ENCODE data around the gene DNM1L. TPM values are rescaled to one million over a fixed set of nuclear protein-coding genes. Genes with fewer than 3 reads are reported as not detected.

Gene DNM1L
- total RNA-seq, 1 experiment from 2014 or later, result 79.8 TPM

GRCh38 chr12:32714772-32715171 is 35.7 kb downstream of the DNM1L start:
- WGBS (ENCODE audit: extremely low coverage, insufficient read length, low lambda C conversion rate), result no CpG with 5 or more reads among the region's 4 CpGs
- DNase-seq, result no peak
- Histone ChIP-seq H3K79me2 (ENCODE audit: insufficient read depth, low read length) (no peaks in the 10 kb centered on the region), H2BK20ac (ENCODE audit: low read depth, low read length, poor library complexity, severe bottlenecking) (no peak overlapping the region), H4K91ac (ENCODE audit: insufficient read length, low read depth, low read length) (no peak overlapping the region), H2BK12ac (ENCODE audit: insufficient read length, low read depth, low read length) (no peak overlapping the region), H3K56ac (ENCODE audit: insufficient read length, low read depth, low read length) (no peak overlapping the region), H3K23ac (ENCODE audit: insufficient read length, low read depth, low read length) (no peak overlapping the region), H2BK5ac (ENCODE audit: insufficient read length, low read length) (no peak overlapping the region), H4K8ac (replicated peaks; ENCODE audit: insufficient read length, low read depth, low read length) (no peak overlapping the region), H4K5ac (ENCODE audit: insufficient read length, low read depth, low read length) (no peak overlapping the region), H3K4me2 (ENCODE audit: insufficient read depth, insufficient read length, low read length) (no peak overlapping the region), H3K14ac (ENCODE audit: insufficient read depth, low read length) (no peak overlapping the region), H3K9ac (ENCODE audit: extremely low read depth, insufficient read length, low read length) (no peak overlapping the region), H2BK15ac (ENCODE audit: low read depth, low read length) (no peak overlapping the region), H3K18ac (ENCODE audit: insufficient read length, low read depth, low read length) (no peak overlapping the region), H3K9me3 (ENCODE audit: control insufficient read depth, low read depth, low read length) (no peaks in the 10 kb centered on the region), H3K23me2 (ENCODE audit: insufficient read length, low read depth, low read length, poor library complexity, severe bottlenecking) (no peaks in the 10 kb centered on the region), H3T11ph (ENCODE audit: low read length) (no peak overlapping the region), H3K79me1 (ENCODE audit: insufficient read depth, low read depth, low read length, poor library complexity, severe bottlenecking) (no peaks in the 10 kb centered on the region), H2AFZ (ENCODE audit: low read length) (no peak overlapping the region), H3K27ac (ENCODE audit: insufficient read length, low read depth, low read length) (no peak overlapping the region), H3K27me3 (ENCODE audit: insufficient read depth, low read length) (no peaks in the 10 kb centered on the region), H4K20me1 (ENCODE audit: control insufficient read depth, insufficient read depth, insufficient read length) (no peaks in the 10 kb centered on the region), H2AK5ac (ENCODE audit: insufficient read length, low read length) (no peak overlapping the region), H2BK120ac (ENCODE audit: low read depth, low read length, poor library complexity, severe bottlenecking) (no peak overlapping the region), H3K4ac (ENCODE audit: low read depth, low read length) (no peak overlapping the region), H3K4me1 (ENCODE audit: insufficient read depth, low read length) (no peaks in the 10 kb centered on the region)
- no peak overlapping the region for H3K27ac Mint-ChIP-seq
- TF ChIP-seq CTCF (conservative IDR thresholded peaks at IDR 0.05), result no peak
- H3K4me1 Mint-ChIP-seq, result no peaks in the 10 kb centered on the region
- H3K36me3 Mint-ChIP-seq (ENCODE audit: insufficient read depth in 1 of 3, low read depth in 3 of 3), result peaks cover 9 to 45% (median 30%) of the 10 kb centered on the region in 3 experiments
- no peaks in the 10 kb centered on the region for H3K27me3 Mint-ChIP-seq (ENCODE audit: low read depth)
- no peaks in the 10 kb centered on the region for H3K9me3 Mint-ChIP-seq
- no peak overlapping the region for H3K4me3 Mint-ChIP-seq

All from H9 (cell line).